KMS-11 (cell line): ENCODE results near the gene LTA4H.

ENCODE experiments used
- H2AFZ ChIP-seq: fragments of 200-600 bp; sonication (generic); 2 replicates; pipeline ENCODE4 v1.6.1; 2016; ENCODE audit warnings: antibody characterized with exemption, mixed run types, low read depth
- H3K27ac ChIP-seq: fragments of 200-600 bp; sonication (generic); 2 replicates; pipeline ENCODE4 v1.6.1; 2016; ENCODE audit warnings: mild to moderate bottlenecking, mixed run types
- H3K27me3 ChIP-seq: fragments of 200-600 bp; sonication (generic); 2 replicates; pipeline ENCODE4 v1.6.1; 2017; ENCODE audit warnings: mild to moderate bottlenecking, low read depth, mixed run types, moderate library complexity; ENCODE audit not compliant: insufficient read depth
- H3K36me3 ChIP-seq: fragments of 200-600 bp; sonication (generic); 2 replicates; pipeline ENCODE4 v1.6.1; 2017; ENCODE audit warnings: mild to moderate bottlenecking, mixed run types; ENCODE audit not compliant: insufficient read depth
- H3K4me1 ChIP-seq: fragments of 200-600 bp; sonication (generic); 2 replicates; pipeline ENCODE4 v1.6.1; 2016; ENCODE audit warnings: mild to moderate bottlenecking, low read depth, mixed run types; ENCODE audit not compliant: poor library complexity, severe bottlenecking
- H3K4me2 ChIP-seq: fragments of 200-600 bp; sonication (generic); 2 replicates; pipeline ENCODE4 v1.7.0; 2016; ENCODE audit warnings: mild to moderate bottlenecking, mixed run types
- H3K4me3 ChIP-seq: fragments of 200-600 bp; sonication (generic); IDR thresholded peaks from 2 replicates; pipeline ENCODE4 v1.6.1; 2017; ENCODE audit warnings: low read depth, low read length, mixed read lengths; ENCODE audit not compliant: insufficient read depth
- H3K79me2 ChIP-seq: fragments of 200-600 bp; sonication (generic); 2 replicates; pipeline ENCODE4 v1.6.1; 2016; ENCODE audit warnings: low read depth, mixed run types; ENCODE audit not compliant: insufficient read depth
- H3K9ac ChIP-seq: fragments of 200-600 bp; sonication (generic); 2 replicates; pipeline ENCODE4 v1.6.1; 2016; ENCODE audit warnings: mild to moderate bottlenecking, mixed run types
- H4K20me1 ChIP-seq: fragments of 200-600 bp; sonication (generic); 2 replicates; pipeline ENCODE4 v1.6.1; 2016; ENCODE audit warnings: mild to moderate bottlenecking, mixed run types; ENCODE audit not compliant: insufficient read depth
- TF ChIP-seq, protein P1 (sequence below): fragments of 200-600 bp; sonication (generic); conservative IDR thresholded peaks from 2 replicates; pipeline ENCODE4 v1.6.1; 2017; ENCODE audit warnings: low read depth, mild to moderate bottlenecking, antibody characterized with exemption, low read length, moderate library complexity, mixed read lengths

Gene LTA4H

DNA sequence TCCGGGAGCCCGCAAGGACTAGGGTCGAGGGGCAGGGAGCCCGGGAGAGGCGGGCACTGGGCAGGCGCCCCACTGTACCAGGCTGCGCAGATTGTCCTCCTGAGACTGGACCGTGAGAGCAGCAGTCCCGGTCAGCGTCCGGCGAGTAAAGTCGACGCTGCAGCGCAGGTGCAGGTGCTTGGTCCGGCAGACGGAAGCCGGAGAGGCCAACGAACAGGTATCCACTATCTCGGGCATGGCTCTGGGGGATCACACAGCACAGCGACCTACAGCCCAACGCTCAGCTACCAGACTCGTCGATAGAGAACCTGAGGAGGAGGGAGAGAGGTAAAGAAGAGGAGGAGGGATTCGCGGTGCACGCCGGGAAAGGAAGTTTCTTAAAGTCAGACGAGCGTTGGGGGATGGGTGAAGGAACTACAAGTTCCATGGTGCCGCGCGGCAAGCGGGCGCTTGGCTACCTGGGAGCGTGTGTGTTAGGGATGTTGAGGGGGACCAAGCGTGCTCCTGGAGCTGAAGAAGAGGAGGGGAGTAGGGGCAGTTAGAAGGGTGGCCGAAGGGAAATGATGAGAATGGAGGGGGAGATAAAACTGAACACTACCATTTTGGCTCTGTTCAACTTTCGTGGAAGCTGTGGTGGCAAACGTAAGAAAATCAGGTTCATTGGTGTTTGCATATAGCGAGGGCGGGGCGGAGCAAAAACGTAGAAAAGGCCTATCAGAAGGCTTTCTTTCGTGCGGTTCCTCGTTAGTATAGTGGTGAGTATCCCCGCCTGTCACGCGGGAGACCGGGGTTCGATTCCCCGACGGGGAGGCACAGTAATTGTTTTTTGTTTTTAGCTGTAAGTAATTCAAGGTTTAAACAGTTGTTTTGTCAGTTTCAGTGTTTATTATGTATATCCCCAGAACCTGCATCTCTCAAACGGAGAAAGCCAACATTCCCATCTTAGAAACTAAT is at the start of gene LTA4H:
Gene LTA4H (minus strand): TSS at position 305 of the 954 bp plus-strand sequence. CDS start 68 bp downstream, at position 237.
- Histone ChIP-seq H3K4me3 (no peak within 1 kb of the TSS), H2AFZ (peak within 1 kb of the TSS; percentile 94), H3K27me3 (no peaks in the 10 kb centered on the region), H3K4me1 (peaks cover 10% of the 10 kb centered on the region), H3K79me2 (peaks cover 13% of the 10 kb centered on the region; the same call in 1 of the 2 replicates), H3K4me2 (peak within 1 kb of the TSS; percentile 76), H4K20me1 (no peaks in the 10 kb centered on the region), H3K27ac (peak within 1 kb of the TSS; percentile 19; the same call in 1 of the 2 replicates), H3K36me3 (no peaks in the 10 kb centered on the region), H3K9ac (peak within 1 kb of the TSS; percentile 42; the same call in 1 of the 2 replicates)
- TF ChIP-seq, protein P1, sequence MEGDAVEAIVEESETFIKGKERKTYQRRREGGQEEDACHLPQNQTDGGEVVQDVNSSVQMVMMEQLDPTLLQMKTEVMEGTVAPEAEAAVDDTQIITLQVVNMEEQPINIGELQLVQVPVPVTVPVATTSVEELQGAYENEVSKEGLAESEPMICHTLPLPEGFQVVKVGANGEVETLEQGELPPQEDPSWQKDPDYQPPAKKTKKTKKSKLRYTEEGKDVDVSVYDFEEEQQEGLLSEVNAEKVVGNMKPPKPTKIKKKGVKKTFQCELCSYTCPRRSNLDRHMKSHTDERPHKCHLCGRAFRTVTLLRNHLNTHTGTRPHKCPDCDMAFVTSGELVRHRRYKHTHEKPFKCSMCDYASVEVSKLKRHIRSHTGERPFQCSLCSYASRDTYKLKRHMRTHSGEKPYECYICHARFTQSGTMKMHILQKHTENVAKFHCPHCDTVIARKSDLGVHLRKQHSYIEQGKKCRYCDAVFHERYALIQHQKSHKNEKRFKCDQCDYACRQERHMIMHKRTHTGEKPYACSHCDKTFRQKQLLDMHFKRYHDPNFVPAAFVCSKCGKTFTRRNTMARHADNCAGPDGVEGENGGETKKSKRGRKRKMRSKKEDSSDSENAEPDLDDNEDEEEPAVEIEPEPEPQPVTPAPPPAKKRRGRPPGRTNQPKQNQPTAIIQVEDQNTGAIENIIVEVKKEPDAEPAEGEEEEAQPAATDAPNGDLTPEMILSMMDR = no peak

DNA sequence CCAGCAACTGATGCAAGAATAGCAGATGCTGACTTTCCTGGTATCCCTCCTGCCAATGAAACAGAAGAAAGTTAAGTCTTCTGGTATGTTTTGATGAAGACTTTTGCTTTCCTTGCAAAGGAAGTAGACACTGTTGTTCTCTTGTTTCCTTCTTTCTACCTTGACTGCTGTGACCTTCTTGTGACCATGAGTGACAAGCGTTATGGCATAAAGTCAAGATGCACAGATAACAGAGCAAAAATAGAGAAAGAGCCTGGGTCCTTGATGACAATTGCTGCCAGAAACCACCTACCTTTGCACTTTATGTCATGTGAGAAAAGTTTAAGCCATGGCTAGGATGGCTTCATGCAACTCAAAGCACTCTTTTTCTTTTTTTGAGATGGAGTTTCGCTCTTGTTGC is 49.2 kb upstream of the LTA4H start:
- Histone ChIP-seq H3K4me3 (no peak overlapping the region), H2AFZ (no peak overlapping the region), H3K9ac (no peak overlapping the region), H3K36me3 (no peaks in the 10 kb centered on the region), H3K4me2 (no peak overlapping the region), H4K20me1 (no peaks in the 10 kb centered on the region), H3K79me2 (no peaks in the 10 kb centered on the region), H3K27ac (no peak overlapping the region), H3K27me3 (no peaks in the 10 kb centered on the region), H3K4me1 (no peaks in the 10 kb centered on the region)
- TF ChIP-seq, protein P1 = no peak

DNA sequence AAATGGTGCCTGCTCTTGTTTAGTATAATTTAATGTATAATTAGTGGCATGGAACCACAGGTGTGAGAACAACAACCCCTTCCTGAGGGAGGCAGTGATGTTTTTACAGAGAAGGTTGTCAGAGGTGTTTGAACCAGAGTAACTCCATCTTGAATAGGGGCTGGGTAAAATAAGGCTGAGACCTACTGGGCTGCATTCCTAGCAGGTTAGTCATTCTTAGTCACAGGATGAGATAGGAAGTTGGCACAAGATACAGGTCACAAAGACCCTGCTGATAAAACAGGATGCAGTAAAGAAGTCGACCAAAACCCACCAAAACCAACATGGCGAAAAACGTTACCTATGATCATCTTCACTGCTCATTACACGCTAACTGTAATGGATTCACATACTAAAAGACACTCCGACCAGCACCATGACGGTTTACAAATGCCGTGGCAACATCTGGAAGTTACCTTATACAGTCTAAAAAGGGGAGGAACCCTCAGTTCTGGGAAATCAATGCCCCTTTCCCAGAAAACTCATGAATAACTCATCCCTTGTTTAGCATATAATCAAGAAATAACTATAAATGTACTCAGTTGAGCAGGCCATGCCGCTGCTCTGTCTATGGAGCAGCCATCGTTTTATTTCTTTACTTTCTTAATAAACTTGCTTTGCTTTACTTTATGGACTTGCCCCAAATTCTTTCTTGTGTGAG is 47.8 kb upstream of the LTA4H start:
- Histone ChIP-seq H2AFZ (no peak overlapping the region), H3K4me2 (no peak overlapping the region), H3K36me3 (no peaks in the 10 kb centered on the region), H3K9ac (no peak overlapping the region), H3K79me2 (no peaks in the 10 kb centered on the region), H3K27ac (no peak overlapping the region), H3K4me3 (no peak overlapping the region), H3K27me3 (no peaks in the 10 kb centered on the region), H3K4me1 (no peaks in the 10 kb centered on the region), H4K20me1 (no peaks in the 10 kb centered on the region)
- TF ChIP-seq, protein P1 = no peak

DNA sequence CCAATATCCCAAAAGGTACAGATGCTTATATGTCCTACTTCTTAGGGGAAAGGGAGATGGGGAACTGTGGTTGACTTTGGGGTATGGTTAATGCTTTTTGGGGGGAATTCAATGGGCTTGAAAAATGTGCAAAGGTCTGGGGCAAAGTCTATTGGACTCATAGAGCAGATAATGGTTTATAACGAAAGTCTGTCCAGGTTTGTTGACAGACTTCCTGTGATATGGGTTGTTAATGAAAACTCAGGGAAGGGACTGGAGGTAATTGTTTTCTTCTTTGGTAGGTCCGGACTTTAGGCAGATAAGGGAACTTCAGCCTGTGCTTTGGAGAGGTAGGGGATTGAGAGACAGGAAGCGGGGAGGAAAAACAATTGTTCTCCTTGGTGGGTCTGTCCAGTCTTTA is 46.2 kb upstream of the LTA4H start:
- no peaks in the 10 kb centered on the region for H3K79me2 ChIP-seq
- H2AFZ ChIP-seq = no peak overlapping the region
- H3K9ac ChIP-seq = no peak overlapping the region
- TF ChIP-seq, protein P1 = no peak
- H3K4me3 ChIP-seq = no peak overlapping the region
- H3K4me1 ChIP-seq = no peaks in the 10 kb centered on the region
- no peaks in the 10 kb centered on the region for H3K27me3 ChIP-seq
- H3K27ac ChIP-seq = no peak overlapping the region
- no peaks in the 10 kb centered on the region for H4K20me1 ChIP-seq
- no peak overlapping the region for H3K4me2 ChIP-seq
- no peaks in the 10 kb centered on the region for H3K36me3 ChIP-seq
